ENCODE data around the gene IQGAP1.

Gene IQGAP1

GRCh38 chr15:90419738-90420406, 31.8 kb downstream of the IQGAP1 start:
- no peak for TF ChIP-seq CTCF (IDR thresholded peaks at IDR 0.05; ENCODE audit: low read depth, low read length)
- H3K4me3 ChIP-seq (ENCODE audit: low read depth, low read length), result peak overlapping the region; percentile 43

GRCh38 chr15:90420451-90420850, 32.4 kb downstream of the IQGAP1 start:
- H3K4me3 ChIP-seq (ENCODE audit: low read depth, low read length), result peak overlapping the region; percentile 43

GRCh38 chr15:90421527-90421926, 33.5 kb downstream of the IQGAP1 start:
- no peak overlapping the region for H3K4me3 ChIP-seq (ENCODE audit: low read depth, low read length)
- no peak for TF ChIP-seq CTCF (IDR thresholded peaks at IDR 0.05; ENCODE audit: low read depth, low read length)

More at GRCh38 chr15:90420451-90420850, 32.4 kb downstream of the IQGAP1 start:
- no peak for TF ChIP-seq CTCF (IDR thresholded peaks at IDR 0.05; ENCODE audit: low read depth, low read length)

DNA sequence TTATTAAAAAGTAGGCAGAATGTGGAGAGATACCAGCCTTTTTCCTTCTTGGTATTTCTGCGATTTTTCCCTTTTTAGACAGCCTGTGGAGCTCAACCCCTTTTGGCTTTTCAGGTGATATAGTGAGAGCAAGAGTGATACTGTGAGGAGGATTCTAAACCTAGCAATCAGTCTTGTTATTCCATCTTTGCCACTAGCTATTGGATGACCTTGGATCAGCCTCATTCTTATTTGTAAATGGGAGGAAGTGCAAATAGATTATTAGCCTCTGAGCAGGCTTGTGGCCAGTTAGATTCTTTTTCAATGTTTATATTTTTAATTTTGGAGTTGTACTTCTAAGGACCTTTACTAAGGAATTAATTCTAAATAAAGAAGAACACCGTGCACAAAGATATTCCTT, 34.0 kb downstream of the IQGAP1 start:
- no peak for TF ChIP-seq CTCF (IDR thresholded peaks at IDR 0.05; ENCODE audit: low read depth, low read length)

GRCh38 chr15:90422936-90423335, 34.9 kb downstream of the IQGAP1 start:
- TF ChIP-seq CTCF (IDR thresholded peaks at IDR 0.05; ENCODE audit: low read depth, low read length), result no peak
- no peak overlapping the region for H3K4me3 ChIP-seq (ENCODE audit: low read depth, low read length)

More for the DNA sequence above, 34.0 kb downstream of the IQGAP1 start:
- no peak overlapping the region for H3K4me3 ChIP-seq (ENCODE audit: low read depth, low read length)

DNA sequence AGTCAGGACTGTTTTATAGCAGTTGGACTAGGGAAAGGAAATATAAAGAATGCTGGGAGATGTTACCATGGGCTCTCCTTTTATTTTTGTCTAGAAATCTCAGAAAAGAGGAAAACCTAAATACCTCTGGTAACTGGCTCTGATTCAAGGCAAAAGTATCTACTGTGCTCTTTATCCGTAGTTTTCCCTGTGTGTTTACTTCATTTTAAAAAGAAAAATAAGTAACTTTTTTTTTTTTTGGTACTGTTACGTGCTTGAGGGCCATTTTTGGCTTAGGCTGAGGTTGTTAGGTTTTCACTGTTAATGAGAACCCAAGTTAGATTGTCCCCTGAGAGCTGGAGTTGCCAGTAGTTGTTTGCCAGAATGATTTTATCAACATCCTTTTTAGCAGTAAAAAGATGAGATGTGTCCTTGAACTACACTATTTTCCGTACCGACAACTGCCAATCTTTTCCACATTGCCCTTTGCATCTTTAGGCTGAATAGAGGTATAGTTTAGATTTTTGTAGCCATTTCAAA, 35.8 kb downstream of the IQGAP1 start:
- TF ChIP-seq CTCF (IDR thresholded peaks at IDR 0.05; ENCODE audit: low read depth, low read length), result no peak
- no peak overlapping the region for H3K4me3 ChIP-seq (ENCODE audit: low read depth, low read length)

- no peak overlapping the region for H3K4me3 ChIP-seq (ENCODE audit: low read depth, low read length)
- no peak for TF ChIP-seq CTCF (IDR thresholded peaks at IDR 0.05; ENCODE audit: low read depth, low read length)
Observed at GRCh38 chr15:90425726-90426346, 37.8 kb downstream of the IQGAP1 start.
